Measurements from ENCODE around the gene YTHDF2.
"Not testable (repeated sequence)": the region's sequence is repeated elsewhere in the genome, so short reads cannot be mapped to it uniquely, and the experiment has no call there.

YTHDF2 gene

GRCh38 chr1:28736450-28737306 is at the start of gene YTHDF2:
Gene YTHDF2 (plus strand): TSS chr1:28736940. CDS start chr1:28737121, 181 bp downstream.
- TF ChIP-seq CTCF (IDR thresholded peaks at IDR 0.05; ENCODE audit: low read length, missing control alignments) = peak; percentile 63
- DNase-seq (ENCODE audit: low read depth) = peak; percentile 97
- peak within 1 kb of the TSS; percentile 93 for H3K4me3 ChIP-seq (replicated peaks; ENCODE audit: low read depth, low read length)

- DNase-seq (ENCODE audit: low read depth); H3K4me3 ChIP-seq (replicated peaks; ENCODE audit: low read depth, low read length): not testable (repeated sequence)
Measured at GRCh38 chr1:28691627-28692026, 45.1 kb upstream of the YTHDF2 start.

- no peak for DNase-seq (ENCODE audit: low read depth)
- TF ChIP-seq CTCF (IDR thresholded peaks at IDR 0.05; ENCODE audit: low read length, missing control alignments) = no peak
- H3K4me3 ChIP-seq (replicated peaks; ENCODE audit: low read depth, low read length) = no peak overlapping the region
Measured at GRCh38 chr1:28703629-28704028, 33.1 kb upstream of the YTHDF2 start.

DNA sequence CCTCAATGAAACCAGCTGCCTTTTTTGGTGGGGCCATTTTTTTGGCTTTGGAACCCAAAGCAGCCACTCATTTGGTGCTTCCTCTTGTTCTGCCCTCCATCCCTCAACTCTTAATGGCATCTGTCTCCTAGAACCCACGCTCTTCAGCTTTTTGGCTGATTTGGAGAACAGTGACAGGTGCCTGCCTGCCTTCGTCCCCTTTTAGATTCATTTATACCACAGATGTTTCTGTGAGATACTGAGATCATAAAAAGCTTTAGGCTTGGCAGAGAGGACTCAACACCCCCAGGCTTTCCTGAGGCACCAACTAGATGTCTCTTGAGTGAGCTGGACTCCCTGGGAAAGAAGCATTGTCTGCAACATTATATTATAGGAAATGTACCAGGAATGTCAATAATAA is 20.4 kb upstream of the YTHDF2 start:
- no peak for TF ChIP-seq CTCF (IDR thresholded peaks at IDR 0.05; ENCODE audit: low read length, missing control alignments)
- H3K4me3 ChIP-seq (replicated peaks; ENCODE audit: low read depth, low read length) = no peak overlapping the region
- DNase-seq (ENCODE audit: low read depth) = no peak

DNA sequence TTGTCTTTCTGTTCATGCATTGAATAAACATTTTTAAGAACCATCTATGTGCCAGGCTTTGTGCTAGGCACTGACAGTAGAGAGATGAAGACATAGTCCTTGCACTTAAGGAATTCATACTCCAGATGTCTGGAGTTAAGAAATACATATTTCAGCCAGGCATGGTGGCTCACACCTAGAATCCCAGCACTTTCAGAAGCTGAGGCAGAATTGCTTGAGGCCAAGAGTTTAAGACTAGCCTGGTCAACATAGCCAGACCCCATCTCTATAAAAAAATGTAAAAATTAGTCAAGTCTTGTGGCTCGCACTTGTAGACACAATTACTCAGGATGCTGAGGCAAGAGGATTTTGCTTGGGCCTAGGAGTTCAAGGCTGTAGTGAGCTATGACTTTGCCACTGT is 18.6 kb upstream of the YTHDF2 start:
- no peak for DNase-seq (ENCODE audit: low read depth)
- TF ChIP-seq CTCF (IDR thresholded peaks at IDR 0.05; ENCODE audit: low read length, missing control alignments) = no peak
- no peak overlapping the region for H3K4me3 ChIP-seq (replicated peaks; ENCODE audit: low read depth, low read length)

DNA sequence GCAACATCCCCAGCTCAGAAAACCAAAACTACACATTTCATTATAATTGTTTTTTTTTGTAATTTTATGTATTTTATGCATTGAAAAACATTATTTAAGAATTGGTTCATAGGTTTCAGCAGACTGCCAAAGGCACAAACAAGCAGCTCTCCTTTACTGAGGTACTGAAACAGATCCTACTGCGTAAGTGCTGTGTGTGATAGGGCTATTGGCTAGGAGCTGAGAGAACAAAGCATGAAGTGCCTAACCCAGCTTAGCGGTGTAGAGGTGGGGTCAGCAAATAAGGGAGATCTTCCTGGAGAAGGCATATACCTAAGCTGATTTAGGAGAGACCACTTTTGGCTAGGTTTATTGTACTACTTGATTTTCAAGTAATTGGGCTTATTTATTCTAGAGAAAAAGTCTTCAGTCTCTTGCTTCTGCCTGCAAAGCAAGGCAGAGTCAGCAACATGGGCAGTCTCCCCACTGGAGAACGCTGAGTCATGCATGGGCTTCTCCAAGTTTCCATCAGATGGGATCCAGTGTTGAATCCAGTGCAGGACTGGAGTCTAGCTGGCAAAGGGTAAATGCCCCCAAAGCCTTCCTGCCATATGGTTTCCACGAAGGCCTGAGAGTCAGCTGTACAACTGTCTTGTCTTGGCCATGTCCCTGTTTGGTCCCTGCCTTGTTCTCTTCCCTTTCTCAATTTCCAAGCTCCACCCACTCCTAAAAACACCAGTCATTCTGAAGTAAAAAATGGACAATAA is 18.0 kb upstream of the YTHDF2 start:
- TF ChIP-seq CTCF (IDR thresholded peaks at IDR 0.05; ENCODE audit: low read length, missing control alignments) = no peak
- peak; percentile 62 for DNase-seq (ENCODE audit: low read depth)
- H3K4me3 ChIP-seq (replicated peaks; ENCODE audit: low read depth, low read length) = no peak overlapping the region

- no peak overlapping the region for H3K4me3 ChIP-seq (replicated peaks; ENCODE audit: low read depth, low read length)
- TF ChIP-seq CTCF (IDR thresholded peaks at IDR 0.05; ENCODE audit: low read length, missing control alignments) = no peak
- DNase-seq (ENCODE audit: low read depth) = no peak
Measured at GRCh38 chr1:28719332-28719619, 17.5 kb upstream of the YTHDF2 start.
